Ishikawa (cell line): ENCODE data around the gene RSPH9.

Experiments used
- CEBPB ChIP-seq: IDR thresholded peaks from 2 replicates; pipeline ENCODE4 v1.6.1; 2012
- CREB1 ChIP-seq: IDR thresholded peaks from 2 replicates; pipeline ENCODE4 v1.6.1; 2012; ENCODE audit warnings: low read depth
- EGR1 ChIP-seq: IDR thresholded peaks from 2 replicates; pipeline ENCODE4 v1.6.1; 2012
- EP300 ChIP-seq: IDR thresholded peaks from 2 replicates; pipeline ENCODE4 v1.6.1; 2012; ENCODE audit warnings: borderline replicate concordance
- FOXM1 ChIP-seq: IDR thresholded peaks from 2 replicates; pipeline ENCODE4 v1.6.1; 2012; ENCODE audit warnings: low read depth, borderline replicate concordance
- MAX ChIP-seq: IDR thresholded peaks from 2 replicates; pipeline ENCODE4 v1.6.1; 2012
- NFIC ChIP-seq: IDR thresholded peaks from 2 replicates; pipeline ENCODE4 v1.6.1; 2012
- RAD21 ChIP-seq: IDR thresholded peaks from 2 replicates; pipeline ENCODE4 v1.6.1; 2012; ENCODE audit warnings: low read depth
- REST ChIP-seq: IDR thresholded peaks from 2 replicates; pipeline ENCODE4 v1.6.1; 2012; ENCODE audit warnings: low read depth, mild to moderate bottlenecking
- TAF1 ChIP-seq: IDR thresholded peaks from 2 replicates; pipeline ENCODE4 v1.6.1; 2012; ENCODE audit warnings: low read depth, mild to moderate bottlenecking
- TCF12 ChIP-seq: IDR thresholded peaks from 2 replicates; pipeline ENCODE4 v1.6.1; 2012; ENCODE audit warnings: low read depth
- TEAD4 ChIP-seq: IDR thresholded peaks from 2 replicates; pipeline ENCODE4 v1.6.1; 2012
- YY1 ChIP-seq: IDR thresholded peaks from 2 replicates; pipeline ENCODE4 v1.6.1; 2012; ENCODE audit warnings: low read depth
- ZBTB7A ChIP-seq: IDR thresholded peaks from 2 replicates; pipeline ENCODE4 v1.6.1; 2012; ENCODE audit warnings: low read depth
- TF ChIP-seq, protein P1 (sequence below): IDR thresholded peaks from 2 replicates; pipeline ENCODE4 v1.6.1; 2012

The RSPH9 gene

DNA sequence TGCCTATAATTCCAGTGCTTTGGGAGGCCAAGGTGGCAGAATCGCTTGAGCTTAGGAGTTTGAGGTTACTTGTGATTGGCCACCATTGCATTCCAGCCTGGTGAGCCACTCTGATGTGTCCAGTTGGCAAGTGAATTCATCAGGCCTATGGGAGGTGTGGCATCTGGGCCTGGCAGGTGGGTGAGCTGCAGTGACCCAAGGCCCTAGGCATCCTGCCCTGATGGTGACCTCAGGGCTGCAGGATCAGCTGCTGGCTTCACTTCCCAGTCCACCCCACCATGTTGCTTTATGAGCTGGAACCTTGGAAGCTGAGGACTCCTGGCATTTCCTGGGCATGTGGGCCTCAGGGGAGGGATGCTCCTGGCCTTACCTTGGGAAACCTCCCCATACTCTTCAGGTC, 20.5 kb downstream of the RSPH9 start:
- no peak for TF ChIP-seq REST
- 0 out of 2 replicates have a peak, but pooled peaks have one; percentile 14 for TF ChIP-seq TEAD4

GRCh38 chr6:43666196-43666920, 21.5 kb downstream of the RSPH9 start:
- TF ChIP-seq EGR1, result no peak
- TF ChIP-seq, protein P1, sequence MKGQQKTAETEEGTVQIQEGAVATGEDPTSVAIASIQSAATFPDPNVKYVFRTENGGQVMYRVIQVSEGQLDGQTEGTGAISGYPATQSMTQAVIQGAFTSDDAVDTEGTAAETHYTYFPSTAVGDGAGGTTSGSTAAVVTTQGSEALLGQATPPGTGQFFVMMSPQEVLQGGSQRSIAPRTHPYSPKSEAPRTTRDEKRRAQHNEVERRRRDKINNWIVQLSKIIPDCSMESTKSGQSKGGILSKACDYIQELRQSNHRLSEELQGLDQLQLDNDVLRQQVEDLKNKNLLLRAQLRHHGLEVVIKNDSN, result no peak
- TF ChIP-seq TAF1, result no peak
- no peak for TF ChIP-seq CREB1
- no peak for TF ChIP-seq ZBTB7A
- TF ChIP-seq YY1, result no peak
- no peak for TF ChIP-seq FOXM1
- no peak for TF ChIP-seq MAX

DNA sequence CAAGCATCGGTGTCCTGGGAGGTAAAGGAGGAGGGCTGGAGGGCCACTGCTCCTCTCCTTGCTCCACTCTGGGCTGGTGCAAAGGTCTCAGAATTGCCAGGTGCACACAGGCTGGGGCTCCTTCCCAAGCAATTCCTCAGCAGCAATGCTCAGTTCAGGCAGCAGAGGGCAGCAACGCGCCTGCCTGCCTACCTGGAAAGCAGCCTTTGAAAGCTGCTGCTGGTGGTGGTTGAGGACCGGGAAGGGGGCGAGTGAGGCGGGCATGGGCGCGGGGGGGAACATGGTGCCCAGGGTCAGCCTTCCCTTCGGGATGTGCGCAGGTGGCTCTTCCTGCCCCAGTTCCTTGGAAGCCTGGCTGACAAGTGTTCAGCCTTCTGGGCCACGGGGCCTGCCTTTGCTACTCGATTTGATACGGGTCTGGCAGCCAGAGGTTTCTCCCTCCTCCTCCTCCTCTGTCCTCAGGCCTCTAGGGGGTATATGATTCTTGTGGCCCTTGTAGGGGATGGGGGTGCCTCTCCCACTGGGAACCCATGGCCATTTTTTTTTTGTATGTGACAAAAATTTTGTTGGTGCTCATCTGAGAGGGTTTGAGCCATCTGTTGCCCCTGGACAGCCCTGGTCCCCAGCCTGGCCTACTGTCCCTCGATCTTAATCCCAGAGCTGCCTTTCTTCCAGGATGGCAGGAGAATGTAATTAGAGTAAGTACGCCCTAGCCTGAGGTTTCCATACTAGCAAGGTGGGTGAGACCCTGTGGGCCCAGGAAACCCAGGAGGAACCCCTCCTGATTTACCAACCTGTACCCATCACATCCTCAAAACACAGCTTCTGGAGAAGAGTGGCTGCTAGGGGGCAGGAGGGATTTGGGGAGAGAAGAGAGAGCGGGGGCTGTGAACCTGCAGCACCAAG, 22.7 kb downstream of the RSPH9 start:
- TF ChIP-seq RAD21 (peak; percentile 94), CEBPB (no peak)

DNA sequence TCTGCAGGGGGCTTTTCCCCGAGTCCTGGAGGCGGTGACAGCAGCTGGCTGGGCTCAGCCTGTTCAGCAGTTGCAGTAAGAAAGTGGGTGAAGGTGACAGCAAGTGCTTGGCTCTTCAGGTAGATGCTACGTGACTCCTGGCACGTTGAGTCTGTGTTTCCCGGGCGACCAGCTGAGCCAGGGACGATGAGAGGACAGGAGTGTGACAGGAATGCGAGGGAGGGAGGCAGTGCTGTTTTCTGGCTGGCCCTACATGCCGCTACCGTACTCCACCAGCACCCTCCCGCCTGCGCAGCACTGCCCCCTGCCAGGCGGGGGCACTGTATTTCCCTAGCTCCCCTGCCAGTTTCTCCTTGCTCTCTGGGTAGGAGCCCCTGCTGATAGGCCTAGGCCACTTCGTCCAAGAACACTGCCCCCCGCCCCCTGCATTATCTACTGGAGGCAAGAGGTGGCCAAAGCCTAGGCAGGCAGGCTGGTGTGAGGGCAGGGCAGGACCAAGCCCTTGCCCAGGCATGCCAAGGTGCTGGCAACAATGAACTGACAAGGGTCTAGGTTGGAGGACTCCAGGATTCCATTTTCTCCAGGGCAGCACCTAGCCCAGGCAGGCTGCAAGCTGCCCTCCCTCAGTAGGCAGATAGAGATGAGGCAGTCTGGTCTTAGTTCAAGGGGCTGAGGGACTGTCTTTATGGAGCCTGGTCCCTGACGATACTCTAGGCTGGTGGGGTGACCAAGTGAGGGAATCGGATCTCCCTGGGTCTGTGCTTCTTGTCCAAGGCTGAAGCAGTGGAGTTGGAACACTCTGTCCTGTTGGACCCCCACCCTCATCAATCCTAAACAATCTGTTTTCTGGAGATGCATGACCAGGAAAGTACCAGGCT, 23.6 kb downstream of the RSPH9 start:
- TF ChIP-seq ZBTB7A (no peak), RAD21 (peak; percentile 41; the same call in 1 of the 2 replicates), TCF12 (peak; percentile 42; the same call in 1 of the 2 replicates), CREB1 (no peak), EGR1 (0 out of 2 replicates have a peak, but pooled peaks have one; percentile 37), YY1 (no peak), TAF1 (no peak), CEBPB (no peak), REST (no peak), MAX (peak; percentile 70), TEAD4 (peak; percentile 88), NFIC (peak; percentile 55), EP300 (no peak), FOXM1 (no peak)
- TF ChIP-seq, protein P1, result no peak

GRCh38 chr6:43669050-43669921, 24.4 kb downstream of the RSPH9 start:
- TF ChIP-seq EGR1, result peak; percentile 45; the same call in 1 of the 2 replicates
- no peak for TF ChIP-seq TCF12
- peak; percentile 66 for TF ChIP-seq REST
